Stimulated activated CD4-positive, alpha-beta T cell treated with anti-CD3 and anti-CD28 coated beads, Interleukin-15, amount 100 ng/mL, for 1 hour (primary cell): ENCODE measurements around the gene TMEM114.

Experiments used
- DNase-seq, 2 donors: peaks; one replicate each; pipeline ENCODE4 v3.0.0-alpha.2; 2020; ENCODE audit warnings: low read depth in 1 of 2, low spot score in 1 of 2

Gene TMEM114

GRCh38 chr16:8589900-8590688 is at the start of gene TMEM114:
Gene TMEM114, minus strand, starts transcription at chr16:8590511. Its CDS starts 673 bp downstream, at chr16:8589838.
- no peak for DNase-seq

GRCh38 chr16:8639694-8640093 is 49.4 kb upstream of the TMEM114 start:
- no peak for DNase-seq

GRCh38 chr16:8634991-8635736 is 44.9 kb upstream of the TMEM114 start:
- DNase-seq, result no peak

- no peak for DNase-seq
Observed at GRCh38 chr16:8632675-8633182, 42.4 kb upstream of the TMEM114 start.

GRCh38 chr16:8631818-8632465 is 41.6 kb upstream of the TMEM114 start:
- DNase-seq, result no peak

GRCh38 chr16:8631373-8631772 is 41.1 kb upstream of the TMEM114 start:
- DNase-seq, result no peak

GRCh38 chr16:8630255-8630953 is 40.1 kb upstream of the TMEM114 start:
- no peak for DNase-seq

GRCh38 chr16:8628981-8629725 is 38.8 kb upstream of the TMEM114 start:
- DNase-seq, result no peak

GRCh38 chr16:8627456-8627855 is 37.1 kb upstream of the TMEM114 start:
- DNase-seq, result no peak

GRCh38 chr16:8626946-8627345 is 36.6 kb upstream of the TMEM114 start:
- DNase-seq, result no peak

- DNase-seq, result no peak
Observed at GRCh38 chr16:8625491-8626087, 35.3 kb upstream of the TMEM114 start.

GRCh38 chr16:8623634-8624033 is 33.3 kb upstream of the TMEM114 start:
- no peak for DNase-seq

- DNase-seq, result no peak
Observed at GRCh38 chr16:8622315-8622656, 32.0 kb upstream of the TMEM114 start.

GRCh38 chr16:8621572-8622314 is 31.4 kb upstream of the TMEM114 start, which contains the start of gene METTL22:
Gene METTL22, plus strand, starts transcription at chr16:8621698. Its CDS starts 3,968 bp downstream, at chr16:8625666.
- DNase-seq, result peak; percentile 88 to 93

- DNase-seq, result no peak
Observed at GRCh38 chr16:8621222-8621571, 30.9 kb upstream of the TMEM114 start.

GRCh38 chr16:8620535-8620934 is 30.2 kb upstream of the TMEM114 start:
- no peak for DNase-seq

GRCh38 chr16:8619671-8620370 is 29.5 kb upstream of the TMEM114 start:
- DNase-seq, result no peak

GRCh38 chr16:8614435-8615029 is 24.2 kb upstream of the TMEM114 start:
- DNase-seq, result no peak
